ENCODE measurements around the gene RUVBL1.

- TF ChIP-seq POLR2A (IDR thresholded peaks at IDR 0.05) = no peak
- no peak for TF ChIP-seq CTCF (IDR thresholded peaks at IDR 0.05 in 4 of 5, conservative IDR thresholded peaks at IDR 0.05 in 1 of 5)
Measured at GRCh38 chr3:128079823-128080222, 43.8 kb downstream of the RUVBL1 start.

Data from gastrocnemius medialis (tissue), 4 donors.